ENCODE measurements around the gene ANKH.

DNA sequence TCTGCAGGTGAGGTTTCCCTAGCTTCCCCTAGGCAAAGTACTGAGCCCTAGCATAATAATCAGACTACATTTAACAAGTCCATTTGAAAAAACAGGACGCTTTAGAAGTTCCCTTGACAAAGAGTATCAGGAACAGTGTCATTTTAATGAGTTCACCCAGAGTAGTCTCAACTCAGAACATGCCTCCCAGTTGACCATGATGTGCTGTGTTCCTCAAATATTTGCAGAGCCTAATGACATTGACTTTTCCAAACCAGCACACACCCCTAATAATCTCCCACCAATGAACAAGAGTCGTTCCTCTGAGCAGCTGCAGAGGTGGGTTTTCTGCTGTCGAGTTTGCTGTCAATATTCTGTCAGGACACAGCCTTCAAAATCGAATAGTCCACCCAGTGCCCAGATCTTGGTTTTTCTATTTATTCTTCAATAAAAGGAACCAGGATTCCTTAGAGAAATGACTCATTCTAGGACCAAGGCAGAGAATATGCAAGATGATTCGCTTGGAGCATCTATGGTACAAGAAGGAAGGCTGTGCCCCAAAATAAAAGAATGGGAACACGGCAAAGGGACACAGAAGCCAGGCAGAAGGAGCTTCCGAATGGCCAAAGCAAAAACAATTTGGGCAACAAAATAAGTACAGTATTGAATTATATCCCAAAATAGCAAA lies 149.5 kb downstream of the ANKH start:
- TF ChIP-seq EZH2 (IDR thresholded peaks at IDR 0.05; ENCODE audit: borderline replicate concordance, insufficient read depth, low read length, poor library complexity, severe bottlenecking) (no peak), EP300 (conservative IDR thresholded peaks at IDR 0.05; ENCODE audit: poor library complexity, severe bottlenecking) (no peak), POLR2AphosphoS5 (IDR thresholded peaks at IDR 0.05) (no peak), SMC3 (conservative IDR thresholded peaks at IDR 0.05; ENCODE audit: poor library complexity) (no peak)
- TF ChIP-seq, protein P1, sequence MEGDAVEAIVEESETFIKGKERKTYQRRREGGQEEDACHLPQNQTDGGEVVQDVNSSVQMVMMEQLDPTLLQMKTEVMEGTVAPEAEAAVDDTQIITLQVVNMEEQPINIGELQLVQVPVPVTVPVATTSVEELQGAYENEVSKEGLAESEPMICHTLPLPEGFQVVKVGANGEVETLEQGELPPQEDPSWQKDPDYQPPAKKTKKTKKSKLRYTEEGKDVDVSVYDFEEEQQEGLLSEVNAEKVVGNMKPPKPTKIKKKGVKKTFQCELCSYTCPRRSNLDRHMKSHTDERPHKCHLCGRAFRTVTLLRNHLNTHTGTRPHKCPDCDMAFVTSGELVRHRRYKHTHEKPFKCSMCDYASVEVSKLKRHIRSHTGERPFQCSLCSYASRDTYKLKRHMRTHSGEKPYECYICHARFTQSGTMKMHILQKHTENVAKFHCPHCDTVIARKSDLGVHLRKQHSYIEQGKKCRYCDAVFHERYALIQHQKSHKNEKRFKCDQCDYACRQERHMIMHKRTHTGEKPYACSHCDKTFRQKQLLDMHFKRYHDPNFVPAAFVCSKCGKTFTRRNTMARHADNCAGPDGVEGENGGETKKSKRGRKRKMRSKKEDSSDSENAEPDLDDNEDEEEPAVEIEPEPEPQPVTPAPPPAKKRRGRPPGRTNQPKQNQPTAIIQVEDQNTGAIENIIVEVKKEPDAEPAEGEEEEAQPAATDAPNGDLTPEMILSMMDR (IDR thresholded peaks at IDR 0.05; ENCODE audit: poor library complexity, severe bottlenecking): no peak

Measured in neural cell (in vitro differentiated cells).